ENCODE measurements around the gene CDK5.
"Not testable (repeated sequence)": the region's sequence is repeated elsewhere in the genome, so short reads cannot be mapped to it uniquely, and the experiment has no call there.

Gene CDK5

DNA sequence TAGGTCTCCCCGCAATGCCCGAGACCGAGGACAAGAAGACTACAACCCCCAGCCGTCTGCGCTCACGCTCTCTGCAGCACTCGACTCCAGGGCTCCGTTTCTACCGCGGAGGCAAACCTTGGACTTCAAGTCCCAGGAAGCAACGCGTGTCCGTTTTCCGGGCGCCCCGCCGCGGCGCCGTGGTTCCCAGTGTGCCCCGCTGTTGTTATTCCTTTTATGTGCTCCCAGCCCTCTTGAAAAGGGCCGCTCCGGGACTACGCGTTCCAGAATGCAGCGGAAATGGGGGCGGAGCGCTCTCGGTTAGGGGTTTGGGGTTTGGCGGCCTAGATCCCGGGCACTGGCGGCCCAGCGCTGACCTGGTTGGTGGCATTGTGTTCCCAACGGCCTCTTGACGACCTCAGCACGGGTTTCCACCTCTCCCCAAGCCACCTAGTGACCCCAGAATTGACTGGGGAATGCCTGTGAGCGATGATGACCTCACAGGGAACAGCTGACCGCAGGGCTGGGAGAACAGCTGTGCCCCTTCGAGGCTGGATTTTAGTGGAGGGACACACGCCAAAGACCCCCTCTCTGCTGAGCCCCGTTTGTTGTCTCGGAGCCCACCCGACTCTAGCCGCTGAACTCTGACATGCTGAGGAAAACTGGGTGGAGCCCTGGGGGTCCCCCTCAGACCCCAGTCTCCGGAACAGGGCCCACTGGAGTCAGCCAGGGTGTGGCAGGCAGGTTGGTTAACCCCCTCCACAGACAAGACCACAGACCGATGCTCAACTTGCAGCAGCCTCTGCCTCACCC lies 488 bp upstream of the CDK5 start:
- DNase-seq (ENCODE audit: low read depth in 2 of 2): peak; percentile 93 to 94

DNA sequence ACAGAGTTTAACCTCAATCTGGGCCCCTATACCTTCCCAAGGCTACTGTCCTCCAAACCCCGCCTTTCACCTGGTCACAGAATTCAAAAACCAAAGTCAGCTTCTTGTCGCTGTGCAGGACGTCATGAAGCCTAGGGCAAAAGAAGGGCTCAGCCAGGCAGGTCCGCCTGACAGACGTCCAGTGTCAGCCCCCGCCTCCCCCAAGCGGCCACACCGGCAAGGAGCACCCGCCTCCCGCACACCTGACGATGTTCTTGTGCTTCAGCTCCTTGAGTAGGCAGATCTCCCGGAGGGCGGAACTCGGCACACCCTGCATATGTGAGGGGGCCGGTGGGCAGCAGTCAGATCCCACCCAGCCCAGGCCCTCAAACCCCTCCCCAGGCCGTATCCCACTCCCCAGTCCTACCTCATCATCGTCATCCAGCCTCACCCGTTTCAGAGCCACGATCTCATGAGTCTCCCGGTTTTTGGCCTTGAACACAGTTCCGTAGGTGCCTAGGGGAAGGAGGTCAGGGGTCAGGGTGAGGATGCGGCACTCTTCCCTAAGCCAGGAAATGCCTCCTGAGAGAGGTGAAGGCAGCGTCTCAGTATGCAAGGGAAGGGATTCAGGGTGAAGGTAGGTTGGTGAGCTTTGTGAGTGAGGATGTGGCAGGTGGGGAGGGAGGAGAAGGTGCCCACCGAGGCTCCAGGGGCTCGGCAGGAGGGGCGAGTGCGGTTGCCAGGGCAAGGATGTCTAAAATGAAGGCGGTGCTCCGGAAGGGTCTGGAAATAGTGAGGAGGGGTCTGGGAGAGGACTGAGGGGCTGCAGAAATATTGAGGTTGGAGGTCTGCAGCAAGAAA lies 811 bp downstream of the CDK5 start:
- DNase-seq (ENCODE audit: low read depth in 2 of 2): no peak

DNA sequence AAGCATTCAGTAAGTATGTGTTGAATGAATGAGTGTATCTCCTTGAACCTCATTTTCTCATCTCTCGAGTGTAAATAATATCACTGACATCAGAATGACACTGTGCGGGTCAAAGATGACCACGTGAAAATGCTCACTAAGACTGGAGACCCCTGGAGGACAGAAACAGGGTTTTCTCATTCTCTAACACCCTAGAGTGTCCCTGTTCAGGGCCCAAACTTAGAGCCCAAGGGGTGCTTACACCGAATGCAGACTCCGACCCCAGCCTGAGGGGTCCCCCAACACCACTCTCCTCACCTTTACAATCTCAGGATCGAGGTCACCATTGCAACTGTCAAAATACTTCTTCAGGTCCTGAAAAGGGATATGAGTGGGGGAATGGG lies 1.4 kb downstream of the CDK5 start:
- DNase-seq (ENCODE audit: low read depth in 2 of 2): no peak

DNA sequence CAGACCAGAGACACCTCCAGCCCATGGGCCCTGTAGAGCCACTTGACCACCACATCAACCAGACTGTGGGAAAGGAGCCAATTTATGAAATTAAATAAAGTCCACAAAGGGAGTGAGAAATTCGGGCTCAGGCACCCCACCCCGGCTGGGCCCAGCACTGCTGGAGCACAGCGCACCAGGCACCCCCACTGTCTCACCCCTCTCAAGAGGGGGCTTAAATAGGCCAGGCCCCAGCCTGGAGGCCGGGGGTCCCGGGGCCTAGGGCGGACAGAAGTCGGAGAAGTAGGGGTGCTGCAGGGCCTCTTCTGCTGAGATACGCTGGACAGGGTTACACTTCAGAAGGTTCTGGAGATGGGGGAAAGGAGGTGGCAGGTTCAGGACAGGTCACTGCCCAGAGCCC lies 3.9 kb downstream of the CDK5 start:
- DNase-seq (ENCODE audit: low read depth in 2 of 2): no peak

DNA sequence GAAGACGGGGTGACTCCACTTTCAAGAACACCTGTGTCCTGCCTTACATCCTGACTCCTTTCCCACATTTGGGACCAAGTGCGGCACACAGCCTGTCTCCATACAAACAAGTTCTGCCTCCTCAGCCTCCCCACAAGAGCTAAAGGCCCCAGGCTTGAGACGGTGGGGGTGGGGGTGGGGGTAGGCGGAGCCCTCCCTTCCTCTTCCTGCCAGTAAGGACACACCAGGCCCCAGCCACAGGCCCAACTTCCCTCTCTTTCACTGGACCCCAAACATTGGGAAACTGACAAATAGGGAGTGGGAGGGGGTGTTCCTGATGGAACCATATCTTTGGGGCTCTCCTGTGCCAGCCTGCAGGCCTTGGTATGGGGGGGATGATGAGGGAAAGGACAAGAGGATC lies 4.6 kb downstream of the CDK5 start:
- no peak for DNase-seq (ENCODE audit: low read depth in 2 of 2)

DNA sequence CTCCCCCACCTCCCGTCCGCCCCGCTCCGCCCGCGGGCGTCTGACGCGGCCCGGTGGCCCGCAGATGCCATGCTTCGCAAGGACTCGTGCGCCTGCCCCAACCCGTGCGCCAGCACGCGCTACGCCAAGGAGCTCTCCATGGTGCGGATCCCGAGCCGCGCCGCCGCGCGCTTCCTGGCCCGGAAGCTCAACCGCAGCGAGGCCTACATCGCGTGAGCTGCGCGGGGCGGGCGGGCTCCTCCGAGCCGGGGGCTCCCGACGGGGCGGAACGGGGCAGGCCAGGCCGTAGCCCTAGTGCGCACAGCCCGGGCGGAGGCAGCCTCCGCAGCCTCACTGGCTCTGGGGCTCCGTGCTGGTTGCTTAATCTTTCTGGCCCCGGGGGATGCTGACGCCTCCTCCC lies 6.6 kb downstream of the CDK5 start:
- no peak for DNase-seq (ENCODE audit: low read depth in 2 of 2)

DNA sequence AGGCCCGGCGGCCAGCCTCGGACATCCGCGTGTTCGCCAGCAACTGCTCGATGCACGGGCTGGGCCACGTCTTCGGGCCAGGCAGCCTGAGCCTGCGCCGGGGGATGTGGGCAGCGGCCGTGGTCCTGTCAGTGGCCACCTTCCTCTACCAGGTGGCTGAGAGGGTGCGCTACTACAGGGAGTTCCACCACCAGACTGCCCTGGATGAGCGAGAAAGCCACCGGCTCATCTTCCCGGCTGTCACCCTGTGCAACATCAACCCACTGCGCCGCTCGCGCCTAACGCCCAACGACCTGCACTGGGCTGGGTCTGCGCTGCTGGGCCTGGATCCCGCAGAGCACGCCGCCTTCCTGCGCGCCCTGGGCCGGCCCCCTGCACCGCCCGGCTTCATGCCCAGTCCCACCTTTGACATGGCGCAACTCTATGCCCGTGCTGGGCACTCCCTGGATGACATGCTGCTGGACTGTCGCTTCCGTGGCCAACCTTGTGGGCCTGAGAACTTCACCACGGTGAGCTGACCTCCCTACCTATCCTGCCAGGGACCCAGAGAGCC lies 8.7 kb downstream of the CDK5 start:
- DNase-seq (ENCODE audit: low read depth in 2 of 2): no peak

DNA sequence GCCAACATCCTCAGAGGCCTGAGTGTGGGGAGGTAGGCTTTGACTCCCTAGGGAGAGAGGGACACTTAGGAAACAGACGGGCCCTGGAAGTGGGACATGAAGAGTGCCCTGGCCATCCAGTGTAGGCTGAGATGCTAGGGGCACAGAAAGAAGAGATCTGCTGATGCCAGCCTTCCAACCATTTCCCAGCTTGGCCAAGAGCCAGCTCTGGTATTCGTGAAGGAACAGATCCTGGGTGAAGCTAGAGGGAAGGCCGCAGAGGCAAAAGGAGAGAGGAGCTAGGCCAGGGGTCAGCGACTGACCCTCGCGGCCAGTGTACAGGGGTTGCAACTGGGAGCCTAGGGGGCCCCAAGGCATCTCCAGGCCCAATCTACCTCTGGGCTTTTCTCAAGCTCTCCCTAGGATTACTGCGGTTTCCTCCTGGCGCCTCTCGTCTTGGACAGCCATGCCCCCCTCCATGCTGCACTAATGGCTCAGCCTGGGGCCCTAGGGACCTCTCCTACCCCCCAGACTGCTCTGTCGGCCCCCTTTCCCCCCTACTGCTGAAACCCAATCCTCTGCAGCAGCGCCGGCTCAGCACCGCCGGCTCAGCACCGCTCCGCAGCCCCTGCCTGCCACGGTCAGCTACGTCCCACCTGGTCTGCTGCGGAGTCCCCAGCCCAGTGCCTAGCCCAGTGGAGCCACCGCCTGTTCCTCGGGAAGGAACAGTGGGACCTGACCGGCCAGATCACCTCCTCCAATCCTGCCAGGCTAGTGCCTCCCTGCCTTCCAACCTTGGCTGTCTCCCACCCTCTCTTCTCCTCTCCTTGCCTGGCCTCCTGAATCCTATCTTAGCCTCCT lies 9.5 kb downstream of the CDK5 start, which contains the start of gene ASIC3:
Gene ASIC3 (plus strand): TSS at position 556 of the 840 bp plus-strand sequence. CDS start 355 bp downstream, outside the sequence.
- DNase-seq (ENCODE audit: low read depth in 2 of 2): no peak

DNA sequence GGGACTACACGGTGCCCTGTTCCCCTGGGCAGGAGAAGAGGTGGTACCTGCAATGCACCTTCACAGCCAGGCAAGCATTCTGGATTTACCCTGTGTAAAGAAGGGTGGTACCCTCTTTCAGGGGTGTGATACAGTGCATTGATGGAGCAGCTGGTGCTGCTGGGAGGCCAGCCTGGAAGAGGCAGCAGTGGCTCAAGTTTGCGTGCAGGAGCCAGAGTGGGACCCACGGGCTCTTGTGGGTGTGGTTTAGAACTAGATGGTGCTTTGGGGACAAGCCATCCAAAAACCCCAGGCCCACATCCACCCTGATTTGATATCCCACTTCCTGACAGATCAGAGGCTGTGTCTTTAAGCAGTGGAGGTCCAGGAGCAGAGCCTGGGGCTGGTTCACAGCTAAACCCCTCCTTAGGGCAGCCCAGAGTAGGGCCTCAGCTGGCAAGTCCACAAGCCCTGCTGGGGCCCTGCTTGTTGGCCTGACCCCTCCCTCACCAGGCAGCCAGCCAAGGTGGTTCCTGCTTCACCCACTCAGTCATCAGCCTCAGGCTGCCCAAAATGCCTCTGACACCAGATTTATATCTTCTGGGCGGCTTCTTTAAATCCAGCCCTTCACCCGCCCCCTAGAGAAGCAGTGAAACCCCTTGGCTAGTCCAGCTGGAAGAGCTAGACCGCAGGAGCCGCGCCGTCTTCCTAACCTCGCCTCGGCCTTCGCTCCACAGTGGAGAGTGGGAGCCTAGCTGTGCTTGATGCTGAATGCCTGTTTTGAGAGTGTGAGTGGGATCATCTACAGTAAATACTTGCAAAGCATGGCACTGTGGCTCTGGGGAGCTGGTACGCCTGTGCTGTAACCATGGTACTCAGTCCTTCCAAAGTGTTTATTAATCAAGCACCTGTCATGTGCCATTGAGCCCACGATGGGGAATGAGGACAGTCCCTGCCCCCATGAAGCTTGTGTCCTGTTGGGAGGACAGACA lies 10.8 kb downstream of the CDK5 start:
- no peak for DNase-seq (ENCODE audit: low read depth in 2 of 2)

DNA sequence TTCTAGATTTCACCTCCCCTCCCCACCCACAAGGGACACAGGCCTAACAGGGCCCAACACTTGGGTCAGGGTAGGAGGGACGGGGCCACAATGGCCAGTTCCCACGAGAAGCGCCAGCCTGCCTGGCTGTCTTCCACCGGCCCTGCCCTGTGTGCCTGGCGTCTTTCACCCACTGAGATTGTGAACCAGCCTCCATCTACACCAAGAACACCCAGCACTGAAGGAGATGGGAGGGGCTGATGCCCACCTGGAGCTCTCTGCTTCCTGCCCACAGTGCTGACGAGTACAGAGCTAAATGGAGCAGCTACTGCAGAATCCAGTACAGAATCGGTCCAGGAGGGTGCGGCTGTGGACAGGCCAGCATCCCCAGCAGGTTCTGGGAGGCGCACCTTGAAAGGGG lies 11.7 kb downstream of the CDK5 start:
- DNase-seq (ENCODE audit: low read depth in 2 of 2): no peak

DNA sequence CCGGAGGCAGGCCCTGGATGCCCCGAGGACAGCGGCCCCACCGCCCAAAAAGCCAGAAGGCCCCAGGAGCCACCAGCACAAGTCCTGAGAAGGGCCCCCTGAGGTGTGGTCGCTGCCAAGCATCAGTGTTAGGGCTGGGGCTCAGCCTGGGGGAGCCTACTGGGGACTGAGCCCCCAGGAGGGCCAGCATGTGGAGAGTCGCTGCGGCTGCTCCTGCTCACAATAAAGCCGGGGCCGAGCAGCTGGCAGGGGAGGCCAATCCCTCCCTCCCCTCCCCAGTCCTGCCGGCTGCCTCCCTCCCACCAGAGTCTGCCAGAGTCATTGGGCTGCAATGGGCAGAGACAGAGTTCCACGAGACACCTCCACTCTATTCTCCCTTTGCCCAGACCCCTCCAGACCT lies 12.4 kb downstream of the CDK5 start:
- DNase-seq (ENCODE audit: low read depth in 2 of 2): no peak

DNA sequence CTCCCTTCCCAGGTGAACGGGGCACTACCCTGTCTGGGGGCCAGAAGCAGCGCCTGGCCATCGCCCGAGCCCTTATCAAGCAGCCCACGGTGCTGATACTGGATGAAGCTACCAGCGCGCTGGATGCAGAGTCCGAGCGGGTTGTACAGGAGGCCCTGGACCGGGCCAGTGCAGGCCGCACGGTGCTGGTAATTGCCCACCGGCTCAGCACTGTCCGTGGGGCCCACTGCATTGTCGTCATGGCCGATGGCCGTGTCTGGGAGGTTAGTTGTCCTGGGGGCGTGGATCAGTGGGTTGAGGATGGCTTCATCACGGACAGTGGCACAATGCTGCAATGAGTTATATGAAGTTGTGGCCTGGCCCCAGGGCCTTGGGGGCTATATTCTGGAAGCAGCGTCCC lies 13.7 kb downstream of the CDK5 start:
- DNase-seq (ENCODE audit: low read depth in 2 of 2): no peak

DNA sequence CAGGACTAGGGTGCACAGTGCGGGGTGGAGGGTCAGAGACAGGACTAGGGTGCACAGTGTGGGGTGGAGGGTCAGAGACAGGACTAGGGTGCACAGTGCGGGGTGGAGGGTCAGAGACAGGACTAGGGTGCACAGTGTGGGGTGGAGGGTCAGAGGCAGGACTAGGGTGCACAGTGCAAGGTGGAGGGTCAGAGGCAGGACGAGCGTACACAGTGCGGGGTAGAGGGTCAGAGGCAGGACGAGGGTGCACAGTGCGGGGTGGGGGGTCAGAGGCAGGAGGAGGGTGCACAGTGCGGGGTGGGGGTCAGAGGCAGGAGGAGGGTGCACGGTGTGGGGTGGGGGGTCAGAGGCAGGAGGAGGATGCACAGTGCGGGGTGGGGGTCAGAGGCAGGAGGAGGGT lies 14.2 kb downstream of the CDK5 start:
- DNase-seq (ENCODE audit: low read depth in 2 of 2): not testable (repeated sequence)

DNA sequence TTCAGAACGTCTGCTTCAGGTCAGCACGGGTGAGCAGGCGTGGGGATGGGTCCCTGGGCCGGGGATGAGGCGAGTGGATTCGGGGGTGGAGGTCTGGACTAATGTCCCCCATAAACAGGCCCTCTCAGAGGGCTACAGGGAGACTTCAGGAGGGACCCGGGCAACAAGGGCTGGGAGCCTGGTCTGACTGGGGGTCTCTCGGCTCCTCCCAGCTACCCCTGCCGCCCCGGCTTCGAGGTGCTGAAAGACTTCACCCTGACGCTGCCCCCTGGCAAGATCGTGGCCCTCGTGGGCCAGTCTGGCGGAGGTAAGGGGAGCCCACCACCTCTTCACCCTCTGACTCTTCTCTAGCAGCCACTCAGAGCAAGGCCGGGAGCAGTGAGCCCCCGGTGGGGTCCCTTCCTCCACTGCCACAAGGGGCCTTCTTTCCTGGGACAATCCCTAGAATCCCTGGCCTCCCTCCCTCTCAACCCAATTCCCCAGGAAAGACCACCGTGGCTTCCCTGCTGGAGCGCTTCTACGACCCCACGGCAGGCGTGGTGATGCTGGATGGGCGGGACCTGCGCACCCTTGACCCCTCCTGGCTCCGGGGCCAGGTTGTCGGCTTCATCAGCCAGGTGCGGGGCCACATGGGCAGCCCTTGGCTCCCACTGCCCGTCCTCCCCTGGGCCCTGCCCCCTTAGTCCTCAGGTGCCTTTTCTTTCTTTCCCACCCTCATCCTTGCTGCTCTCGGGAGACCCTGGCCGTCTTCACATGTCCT lies 16.9 kb downstream of the CDK5 start:
- DNase-seq (ENCODE audit: low read depth in 2 of 2): no peak

DNA sequence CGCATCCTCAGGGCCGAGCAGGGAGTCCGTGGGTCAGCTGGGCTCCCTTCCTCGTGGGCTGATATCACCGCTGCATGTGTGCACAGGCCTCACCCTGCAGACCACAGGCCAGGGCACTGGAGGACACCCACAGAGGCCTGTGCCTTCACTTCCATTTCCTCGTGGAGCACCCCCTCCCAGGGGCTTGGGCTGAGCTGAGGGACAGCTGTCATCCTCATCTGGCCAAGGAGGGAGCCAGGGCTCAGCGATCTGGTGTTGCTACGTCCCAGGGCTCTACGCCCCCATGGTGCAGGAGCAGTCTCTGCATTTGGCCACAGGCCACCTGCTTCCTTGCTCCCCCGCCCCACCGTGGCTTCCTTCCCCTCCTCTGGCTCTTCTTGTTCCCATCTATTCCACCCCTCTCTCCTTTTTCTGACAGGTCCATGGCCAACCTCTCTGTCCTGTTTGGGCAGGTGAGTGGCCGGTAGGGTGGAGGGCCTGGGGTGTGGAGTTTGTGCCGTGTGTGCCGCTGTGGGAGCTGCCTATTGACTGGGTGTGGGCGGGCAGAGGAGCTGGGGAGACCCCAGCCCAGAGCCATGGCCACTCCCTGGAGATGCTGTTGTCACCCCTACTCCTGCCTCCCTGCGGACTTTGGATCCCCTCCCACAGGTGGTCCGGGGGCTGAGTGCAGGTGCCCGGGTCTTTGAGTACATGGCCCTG lies 17.7 kb downstream of the CDK5 start:
- DNase-seq (ENCODE audit: low read depth in 2 of 2): no peak

DNA sequence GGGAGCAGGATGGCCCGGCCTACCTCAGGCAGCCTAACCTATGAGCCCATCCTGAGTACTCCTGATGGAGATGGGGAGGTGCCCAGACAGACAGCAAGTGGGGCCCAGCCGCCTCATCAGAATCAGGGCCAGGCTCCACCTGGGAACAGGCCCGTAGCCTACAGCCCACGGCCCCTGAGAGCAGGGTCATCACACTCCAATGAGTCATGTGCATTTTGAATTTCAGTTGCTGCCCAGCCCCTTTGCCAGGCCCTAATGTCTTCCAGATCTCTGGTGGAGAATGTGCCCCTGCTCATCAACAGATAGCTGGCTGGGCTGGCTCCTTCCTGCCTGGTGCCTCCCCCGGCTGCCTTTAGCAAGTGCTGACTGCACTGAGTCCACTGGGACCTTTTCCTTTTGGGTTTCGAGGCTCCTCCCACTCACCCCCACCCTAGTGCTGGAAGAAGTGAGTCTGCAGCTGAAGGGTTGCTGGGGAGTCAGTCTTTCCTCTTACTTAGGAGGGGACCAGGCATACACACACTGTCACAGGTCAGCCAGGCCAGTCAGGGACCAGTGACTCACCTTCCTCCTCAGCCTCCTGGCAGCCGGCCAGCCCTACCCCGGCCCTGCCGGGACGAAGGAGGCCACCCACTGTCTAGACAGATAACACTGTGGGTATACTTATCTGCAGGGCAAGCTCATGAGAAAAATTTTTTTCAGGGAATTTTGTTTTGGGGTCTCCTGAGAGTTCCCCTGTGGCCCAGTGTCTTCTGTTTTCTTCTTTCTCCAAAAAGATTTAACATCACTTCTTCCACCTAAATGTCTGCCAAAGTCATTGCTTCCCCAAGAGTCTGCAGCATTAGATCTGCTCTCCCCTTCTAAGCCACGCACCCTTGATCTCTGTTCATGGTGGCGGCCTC lies 18.5 kb downstream of the CDK5 start:
- peak in 1 of 2 donors; percentile 74 for DNase-seq (ENCODE audit: low read depth in 2 of 2)

DNA sequence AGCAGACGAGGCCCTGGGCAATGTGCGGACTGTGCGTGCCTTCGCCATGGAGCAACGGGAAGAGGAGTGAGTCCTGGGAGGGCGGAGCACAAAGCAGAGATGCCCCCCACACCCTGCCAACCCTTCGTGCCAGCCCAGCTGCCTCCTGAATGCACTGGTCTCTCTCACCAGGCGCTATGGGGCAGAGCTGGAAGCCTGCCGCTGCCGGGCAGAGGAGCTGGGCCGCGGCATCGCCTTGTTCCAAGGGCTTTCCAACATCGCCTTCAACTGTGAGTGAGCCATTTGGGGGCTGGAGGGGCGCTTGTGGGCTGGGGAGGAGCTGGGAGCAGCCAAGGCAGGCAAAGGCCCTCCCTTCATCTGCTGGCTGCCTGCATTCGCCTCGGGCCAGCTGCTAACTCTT lies 21.8 kb downstream of the CDK5 start:
- DNase-seq (ENCODE audit: low read depth in 2 of 2): no peak

DNA sequence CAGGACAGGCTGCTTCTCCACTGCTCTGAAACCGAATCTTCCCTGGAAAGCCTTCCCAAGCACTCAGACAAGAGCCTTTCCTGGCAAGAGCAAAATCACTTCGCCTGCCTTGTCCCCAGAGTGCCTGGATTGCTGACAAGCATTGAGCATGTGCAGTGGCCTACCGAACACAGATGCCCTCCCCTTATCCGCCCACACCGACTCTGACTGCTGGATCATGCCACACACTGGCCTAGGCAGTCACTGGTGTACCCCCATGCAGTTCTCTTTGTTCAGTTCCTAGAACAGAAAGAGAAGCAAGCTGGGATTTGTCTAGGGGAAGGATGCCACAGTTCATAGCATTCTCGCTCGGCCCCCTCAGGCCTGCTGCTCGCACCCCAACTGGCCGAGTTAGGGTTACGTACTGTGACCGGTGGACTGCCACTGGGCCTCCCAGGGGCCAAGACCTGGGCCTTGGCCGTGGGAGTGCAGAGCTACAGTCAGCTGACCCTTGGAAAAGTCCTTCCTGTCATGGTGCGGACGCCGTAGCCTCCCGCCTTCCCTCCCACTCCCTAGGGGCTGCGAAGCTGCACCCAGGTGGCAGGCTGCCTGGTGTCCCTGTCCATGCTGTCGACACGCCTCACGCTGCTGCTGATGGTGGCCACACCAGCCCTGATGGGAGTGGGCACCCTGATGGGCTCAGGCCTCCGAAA lies 22.5 kb downstream of the CDK5 start:
- DNase-seq (ENCODE audit: low read depth in 2 of 2): no peak

All from activated CD4-positive, alpha-beta T cell treated with anti-CD3 and anti-CD28 coated beads for 24 hours (primary cell).